Right ventricle myocardium inferior (tissue), 1 donor: ENCODE data around the gene ITGB4. TPM values are rescaled to one million over a fixed set of nuclear protein-coding genes. Genes with fewer than 3 reads are reported as not detected.
"Not testable (repeated sequence)": the region's sequence is repeated elsewhere in the genome, so short reads cannot be mapped to it uniquely, and the experiment has no call there.

Experiments used
- ATAC-seq: fragments of 200-7000 bp; cut with Tn5 transposase; one replicate; pipeline ENCODE4 v1.9.1; 2020; ENCODE audit warnings: mild to moderate bottlenecking, moderate library complexity
- DNase-seq: peaks from one replicate; pipeline ENCODE4 v3.0.0; 2021; ENCODE audit errors: missing footprints
- intact Hi-C: fragments of 100-400 bp; cut with DNase I; formaldehyde crosslinking; loops from one replicate; pipeline ENCODE4 v1.11.0; 2022
- total RNA-seq: library from RNA; stranded (reverse); fragmentation: NEBNext Ultra II Directional; extraction: Animal tissue kit (Norgen Biotek cat#: 25700); gene quantifications from one replicate; pipeline ENCODE4 v1.2.1, GENCODE V29; 2021
- donor health status: DM: no; HTN: yes; CAD: no; lungs with severe emphysema.

The ITGB4 gene
- total RNA-seq, 1 donor from 2014 or later, result 7.5 TPM

GRCh38 chr17:75776386-75777295 is 55.4 kb downstream of the ITGB4 start:
- ATAC-seq (no peak), DNase-seq (no peak)
- intact Hi-C loops, result loop anchor here (5.0 to 10.0 kb wide), 3 partner anchors 101 to 228 kb away; partner anchors contain the start of genes CDK3, TRIM47 and TRIM65

- ATAC-seq (no peak), DNase-seq (no peak)
- intact Hi-C loops, result loop anchor here (5.0 to 10.0 kb wide), 3 partner anchors 100 to 227 kb away; partner anchors contain the start of genes CDK3, TRIM47 and TRIM65
Observed at GRCh38 chr17:75777296-75777922, 56.1 kb downstream of the ITGB4 start.

GRCh38 chr17:75778066-75778860 is 57.0 kb downstream of the ITGB4 start:
- intact Hi-C loops, result loop anchor here (5.0 to 10.0 kb wide), 3 partner anchors 99 to 227 kb away; partner anchors contain the start of genes CDK3, TRIM47 and TRIM65
- DNase-seq, ATAC-seq: not testable (repeated sequence)

- ATAC-seq (peak; percentile 0), DNase-seq (no peak)
- intact Hi-C loops, result loop anchor here (1.0 to 10.0 kb wide), 4 partner anchors 66 to 226 kb away; partner anchors contain the start of genes CDK3, TRIM47 and TRIM65
Observed at GRCh38 chr17:75778861-75779249, 57.6 kb downstream of the ITGB4 start.

- intact Hi-C loops, result loop anchor here (1.0 to 10.0 kb wide), 4 partner anchors 66 to 225 kb away; partner anchors contain the start of genes CDK3, TRIM47 and TRIM65
- peak; percentile 96 for DNase-seq
- peak; percentile 79 for ATAC-seq
Observed at GRCh38 chr17:75779250-75779986, 58.2 kb downstream of the ITGB4 start.

GRCh38 chr17:75779987-75780889 is 59.0 kb downstream of the ITGB4 start:
- DNase-seq (no peak), ATAC-seq (no peak)
- intact Hi-C loops, result loop anchor here (1.0 to 10.0 kb wide), 4 partner anchors 65 to 225 kb away; partner anchors contain the start of genes CDK3, TRIM47 and TRIM65

GRCh38 chr17:75783069-75783783 is 62.0 kb downstream of the ITGB4 start:
- no peak for ATAC-seq
- intact Hi-C loops, result no loop called here

GRCh38 chr17:75783803-75784472 is 62.7 kb downstream of the ITGB4 start:
- ATAC-seq, result peak; percentile 3
- no peak for DNase-seq
- intact Hi-C loops, result loop anchor here (2.0 kb wide), 1 partner anchor 71 kb away; the partner anchor contains the start of gene WBP2

More at GRCh38 chr17:75783069-75783783, 62.0 kb downstream of the ITGB4 start:
- DNase-seq, result no peak

GRCh38 chr17:75784473-75785015 is 63.3 kb downstream of the ITGB4 start, which contains the start of gene UNK:
Gene UNK (plus strand): TSS chr17:75784806. CDS start chr17:75784881, 75 bp downstream.
- DNase-seq (peak; percentile 98), ATAC-seq (peak; percentile 95)
- intact Hi-C loops, result loop anchor here (2.0 kb wide), 1 partner anchor 70 kb away; the partner anchor contains the start of gene WBP2

GRCh38 chr17:75785016-75785890 is 64.0 kb downstream of the ITGB4 start:
- DNase-seq, result peak; percentile 94
- peak; percentile 92 for ATAC-seq
- intact Hi-C loops, result loop anchor here (2.0 kb wide), 1 partner anchor 70 kb away; the partner anchor contains the start of gene WBP2

GRCh38 chr17:75791254-75791653 is 70.0 kb downstream of the ITGB4 start:
- DNase-seq (no peak), ATAC-seq (no peak)
- intact Hi-C loops, result loop anchor here (5.0 kb wide), 1 partner anchor 36 kb away; no protein-coding TSS in a partner anchor

- DNase-seq, result no peak
- intact Hi-C loops, result loop anchor here (5.0 kb wide), 1 partner anchor 34 kb away; no protein-coding TSS in a partner anchor
- no peak for ATAC-seq
Observed at GRCh38 chr17:75793460-75793859, 72.2 kb downstream of the ITGB4 start.

GRCh38 chr17:75795820-75796607 is 74.8 kb downstream of the ITGB4 start:
- DNase-seq (no peak), ATAC-seq (no peak)
- intact Hi-C loops, result no loop called here
